MCF 10A (cell line): ENCODE results near the gene MED12L. TPM values are rescaled to one million over a fixed set of nuclear protein-coding genes. Genes with fewer than 3 reads are reported as not detected.

ENCODE experiments used
- BruUV-seq: library from RNA; stranded (reverse); fragments of 400-500 nt; replicated peaks from 2 replicates; lab custom pipeline; 2021; lab: Mats Ljungman, UMichigan
- CTCF ChIA-PET: fragments of 300-600 bp; sonication (Branson Sonifier 250); formaldehyde crosslinking; extraction: SDS; loops from one replicate; lab custom pipeline; 2021; ENCODE audit warnings: antibody characterized with exemption, inconsistent platforms; lab: Yijun Ruan, JAX
- POLR2A ChIA-PET: fragments of 300-600, 350-650 bp; sonication (Branson Sonifier 250); formaldehyde crosslinking; extraction: SDS; loops from one replicate; lab custom pipeline; 2020; ENCODE audit warnings: antibody characterized with exemption, inconsistent platforms; lab: Yijun Ruan, JAX
- DNase-seq: peaks from one replicate; pipeline ENCODE4 v3.0.0-alpha.2; 2018; ENCODE audit not compliant: unreplicated experiment
- H3K27ac Mint-ChIP-seq: one replicate; pipeline ENCODE4 v1.8.0; 2022; ENCODE audit warnings: mild to moderate bottlenecking, low read depth, mixed read lengths; ENCODE audit not compliant: unreplicated experiment
- H3K27me3 Mint-ChIP-seq: one replicate; pipeline ENCODE4 v1.8.0; 2022; ENCODE audit warnings: mixed read lengths; ENCODE audit not compliant: insufficient read depth, unreplicated experiment
- H3K36me3 Mint-ChIP-seq: one replicate; pipeline ENCODE4 v1.8.0; 2022; ENCODE audit warnings: mild to moderate bottlenecking, moderate library complexity, mixed read lengths; ENCODE audit not compliant: insufficient read depth, unreplicated experiment
- H3K4me1 Mint-ChIP-seq: one replicate; pipeline ENCODE4 v1.8.0; 2022; ENCODE audit warnings: mixed read lengths; ENCODE audit not compliant: insufficient read depth, unreplicated experiment
- H3K4me3 Mint-ChIP-seq: one replicate; pipeline ENCODE4 v1.8.0; 2022; ENCODE audit warnings: mild to moderate bottlenecking, moderate library complexity, mixed read lengths; ENCODE audit not compliant: unreplicated experiment
- H3K9me3 Mint-ChIP-seq: one replicate; pipeline ENCODE4 v1.8.0; 2022; ENCODE audit warnings: mixed read lengths; ENCODE audit not compliant: unreplicated experiment
- intact Hi-C: fragments of 100-400 bp; cut with micrococcal nuclease; formaldehyde crosslinking; loops from 2 replicates; pipeline ENCODE4 v1.14.1; 2022
- total RNA-seq: library from RNA; stranded (reverse); gene quantifications from 2 replicates; pipeline ENCODE4 v1.2.3, GENCODE V29; 2022
- TF ChIP-seq, protein P1 (sequence below): fragments of 200-600 bp; IDR thresholded peaks from one replicate; pipeline ENCODE4 v1.8.0; 2022; ENCODE audit warnings: antibody characterized with exemption, mild to moderate bottlenecking; ENCODE audit not compliant: unreplicated experiment

Gene MED12L
- total RNA-seq, 1 experiment from 2014 or later: 0.47 TPM

GRCh38 chr3:151264605-151265004, 179.1 kb downstream of the MED12L start:
- POLR2A ChIA-PET: no interaction called here
- no TSS peak for BruUV-seq
- CTCF ChIA-PET: interaction anchor here (1.3 to 1.6 kb wide), 2 partner anchors 18 to 97 kb away, joined by 3 to 5 read pairs; no protein-coding TSS in a partner anchor
- H3K36me3 Mint-ChIP-seq: no peaks in the 10 kb centered on the region
- TF ChIP-seq, protein P1, sequence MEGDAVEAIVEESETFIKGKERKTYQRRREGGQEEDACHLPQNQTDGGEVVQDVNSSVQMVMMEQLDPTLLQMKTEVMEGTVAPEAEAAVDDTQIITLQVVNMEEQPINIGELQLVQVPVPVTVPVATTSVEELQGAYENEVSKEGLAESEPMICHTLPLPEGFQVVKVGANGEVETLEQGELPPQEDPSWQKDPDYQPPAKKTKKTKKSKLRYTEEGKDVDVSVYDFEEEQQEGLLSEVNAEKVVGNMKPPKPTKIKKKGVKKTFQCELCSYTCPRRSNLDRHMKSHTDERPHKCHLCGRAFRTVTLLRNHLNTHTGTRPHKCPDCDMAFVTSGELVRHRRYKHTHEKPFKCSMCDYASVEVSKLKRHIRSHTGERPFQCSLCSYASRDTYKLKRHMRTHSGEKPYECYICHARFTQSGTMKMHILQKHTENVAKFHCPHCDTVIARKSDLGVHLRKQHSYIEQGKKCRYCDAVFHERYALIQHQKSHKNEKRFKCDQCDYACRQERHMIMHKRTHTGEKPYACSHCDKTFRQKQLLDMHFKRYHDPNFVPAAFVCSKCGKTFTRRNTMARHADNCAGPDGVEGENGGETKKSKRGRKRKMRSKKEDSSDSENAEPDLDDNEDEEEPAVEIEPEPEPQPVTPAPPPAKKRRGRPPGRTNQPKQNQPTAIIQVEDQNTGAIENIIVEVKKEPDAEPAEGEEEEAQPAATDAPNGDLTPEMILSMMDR: no peak
- DNase-seq: no peak
- no peak overlapping the region for H3K27ac Mint-ChIP-seq
- no peaks in the 10 kb centered on the region for H3K4me1 Mint-ChIP-seq
- intact Hi-C loops: no loop called here
- H3K4me3 Mint-ChIP-seq: no peak overlapping the region
- no peaks in the 10 kb centered on the region for H3K9me3 Mint-ChIP-seq
- no peaks in the 10 kb centered on the region for H3K27me3 Mint-ChIP-seq

DNA sequence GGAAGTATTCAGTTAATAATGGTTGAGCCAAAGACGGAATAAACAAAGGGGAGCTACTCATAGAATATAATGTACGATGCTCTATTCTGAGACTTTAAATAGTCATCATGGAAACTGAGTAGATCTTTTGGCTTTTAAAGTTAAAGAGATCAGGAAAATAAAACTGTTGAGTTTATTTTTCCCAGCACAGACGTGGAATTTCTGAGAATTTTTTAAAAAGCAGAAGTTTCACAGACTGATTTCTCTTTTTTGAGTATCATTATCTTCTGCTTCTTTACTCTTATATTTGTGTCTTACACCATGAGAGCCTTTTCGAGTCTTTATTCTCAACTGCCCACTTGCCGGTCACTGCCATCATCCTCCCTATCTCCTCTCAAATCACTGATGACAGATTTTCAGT, 179.7 kb downstream of the MED12L start:
- Mint-ChIP-seq H3K27me3 (no peaks in the 10 kb centered on the region), H3K4me3 (no peak overlapping the region), H3K36me3 (no peaks in the 10 kb centered on the region), H3K4me1 (no peaks in the 10 kb centered on the region), H3K27ac (no peak overlapping the region), H3K9me3 (no peaks in the 10 kb centered on the region)
- intact Hi-C loops: no loop called here
- DNase-seq: no peak
- ChIA-PET CTCF (interaction anchor here (0.5 to 1.3 kb wide), 2 partner anchors 37 to 97 kb away, joined by 3 to 4 read pairs; no protein-coding TSS in a partner anchor), POLR2A (no interaction called here)
- TF ChIP-seq, protein P1: no peak
- BruUV-seq: no TSS peak

- no peaks in the 10 kb centered on the region for H3K4me1 Mint-ChIP-seq
- CTCF ChIA-PET: interaction anchor here (0.5 to 1.6 kb wide), 3 partner anchors 31 to 97 kb away, joined by 3 to 5 read pairs (median 4); no protein-coding TSS in a partner anchor
- no peaks in the 10 kb centered on the region for H3K9me3 Mint-ChIP-seq
- H3K36me3 Mint-ChIP-seq: no peaks in the 10 kb centered on the region
- intact Hi-C loops: no loop called here
- POLR2A ChIA-PET: no interaction called here
- H3K27ac Mint-ChIP-seq: no peak overlapping the region
- no peaks in the 10 kb centered on the region for H3K27me3 Mint-ChIP-seq
- BruUV-seq: no TSS peak
- no peak for DNase-seq
- H3K4me3 Mint-ChIP-seq: no peak overlapping the region
- TF ChIP-seq, protein P1: no peak
Measured at GRCh38 chr3:151265866-151266265, 180.4 kb downstream of the MED12L start.

GRCh38 chr3:151267066-151267465, 181.6 kb downstream of the MED12L start:
- CTCF ChIA-PET: interaction anchor here (0.5 to 2.7 kb wide), 7 partner anchors 13 to 387 kb away, joined by 3 to 18 read pairs (median 5); no protein-coding TSS in a partner anchor
- DNase-seq: no peak
- POLR2A ChIA-PET: no interaction called here
- Mint-ChIP-seq H3K27ac (no peak overlapping the region), H3K4me1 (no peaks in the 10 kb centered on the region), H3K9me3 (no peaks in the 10 kb centered on the region), H3K4me3 (no peak overlapping the region), H3K36me3 (no peaks in the 10 kb centered on the region), H3K27me3 (no peaks in the 10 kb centered on the region)
- TF ChIP-seq, protein P1: no peak
- intact Hi-C loops: no loop called here
- no TSS peak for BruUV-seq
